ENCODE results near the gene NFKBIB. TPM values are rescaled to one million over a fixed set of nuclear protein-coding genes. Genes with fewer than 3 reads are reported as not detected.

Gene NFKBIB
- total RNA-seq, 1 donor: 12.7 TPM

- Histone ChIP-seq H3K27me3 (ENCODE audit: insufficient read depth, low read length) (no peaks in the 10 kb centered on the region), H4K20me1 (ENCODE audit: insufficient read depth, low read length) (no peaks in the 10 kb centered on the region), H3K27ac (ENCODE audit: low read depth, low read length) (no peak overlapping the region), H3K9me3 (ENCODE audit: low read depth, low read length) (no peaks in the 10 kb centered on the region), H3K4me3 (ENCODE audit: insufficient read depth, low read length) (no peak overlapping the region), H3K4me2 (ENCODE audit: insufficient read depth, low read length) (no peak overlapping the region), H2AFZ (ENCODE audit: low read length) (no peak overlapping the region), H3K79me2 (ENCODE audit: insufficient read depth, low read length) (peaks cover 4% of the 10 kb centered on the region), H3K4me1 (ENCODE audit: insufficient read depth, low read length) (no peaks in the 10 kb centered on the region), H3K36me3 (ENCODE audit: insufficient read depth, low read length) (peaks cover 7% of the 10 kb centered on the region)
- peak; percentile 78 for DNase-seq (ENCODE audit: insufficient read length, low spot score, missing footprints)
- TF ChIP-seq, protein P1, sequence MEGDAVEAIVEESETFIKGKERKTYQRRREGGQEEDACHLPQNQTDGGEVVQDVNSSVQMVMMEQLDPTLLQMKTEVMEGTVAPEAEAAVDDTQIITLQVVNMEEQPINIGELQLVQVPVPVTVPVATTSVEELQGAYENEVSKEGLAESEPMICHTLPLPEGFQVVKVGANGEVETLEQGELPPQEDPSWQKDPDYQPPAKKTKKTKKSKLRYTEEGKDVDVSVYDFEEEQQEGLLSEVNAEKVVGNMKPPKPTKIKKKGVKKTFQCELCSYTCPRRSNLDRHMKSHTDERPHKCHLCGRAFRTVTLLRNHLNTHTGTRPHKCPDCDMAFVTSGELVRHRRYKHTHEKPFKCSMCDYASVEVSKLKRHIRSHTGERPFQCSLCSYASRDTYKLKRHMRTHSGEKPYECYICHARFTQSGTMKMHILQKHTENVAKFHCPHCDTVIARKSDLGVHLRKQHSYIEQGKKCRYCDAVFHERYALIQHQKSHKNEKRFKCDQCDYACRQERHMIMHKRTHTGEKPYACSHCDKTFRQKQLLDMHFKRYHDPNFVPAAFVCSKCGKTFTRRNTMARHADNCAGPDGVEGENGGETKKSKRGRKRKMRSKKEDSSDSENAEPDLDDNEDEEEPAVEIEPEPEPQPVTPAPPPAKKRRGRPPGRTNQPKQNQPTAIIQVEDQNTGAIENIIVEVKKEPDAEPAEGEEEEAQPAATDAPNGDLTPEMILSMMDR (IDR thresholded peaks at IDR 0.05; ENCODE audit: extremely low read depth, low read depth, low read length): no peak
Observed at GRCh38 chr19:38889803-38890202, 10.0 kb upstream of the NFKBIB start.

- Histone ChIP-seq H3K4me2 (ENCODE audit: insufficient read depth, low read length) (no peak overlapping the region), H3K36me3 (ENCODE audit: insufficient read depth, low read length) (peaks cover 7% of the 10 kb centered on the region), H3K4me3 (ENCODE audit: insufficient read depth, low read length) (no peak overlapping the region), H3K27ac (ENCODE audit: low read depth, low read length) (no peak overlapping the region), H3K79me2 (ENCODE audit: insufficient read depth, low read length) (peaks cover 8% of the 10 kb centered on the region), H3K9me3 (ENCODE audit: low read depth, low read length) (no peaks in the 10 kb centered on the region), H2AFZ (ENCODE audit: low read length) (no peak overlapping the region), H4K20me1 (ENCODE audit: insufficient read depth, low read length) (no peaks in the 10 kb centered on the region), H3K27me3 (ENCODE audit: insufficient read depth, low read length) (no peaks in the 10 kb centered on the region), H3K4me1 (ENCODE audit: insufficient read depth, low read length) (no peaks in the 10 kb centered on the region)
- DNase-seq (ENCODE audit: insufficient read length, low spot score, missing footprints): no peak
- TF ChIP-seq, protein P1 (IDR thresholded peaks at IDR 0.05; ENCODE audit: extremely low read depth, low read depth, low read length): no peak
Observed at GRCh38 chr19:38890686-38891085, 9.1 kb upstream of the NFKBIB start.

DNA sequence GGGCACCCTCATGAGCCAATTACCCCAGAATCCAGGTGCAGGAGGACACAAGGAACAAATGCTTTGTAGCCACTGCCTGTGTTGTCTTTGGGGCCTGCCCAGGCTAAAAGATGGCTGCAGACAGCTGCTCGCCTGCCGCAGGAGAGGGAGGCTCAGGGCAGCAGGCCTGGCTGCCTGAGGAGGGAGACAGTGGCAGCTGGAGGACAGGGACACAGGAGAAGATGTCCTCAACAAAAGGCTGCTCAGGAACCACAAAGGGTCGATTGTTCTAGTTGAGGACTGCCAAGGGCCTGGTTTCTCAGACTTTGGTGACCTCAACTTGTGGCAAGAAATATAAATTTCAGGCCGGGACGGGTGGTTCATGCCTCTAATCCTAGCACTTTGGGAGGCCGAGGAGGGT, 8.0 kb upstream of the NFKBIB start:
- Histone ChIP-seq H3K4me3 (ENCODE audit: insufficient read depth, low read length) (no peak overlapping the region), H3K4me2 (ENCODE audit: insufficient read depth, low read length) (no peak overlapping the region), H3K9me3 (ENCODE audit: low read depth, low read length) (no peaks in the 10 kb centered on the region), H3K27me3 (ENCODE audit: insufficient read depth, low read length) (no peaks in the 10 kb centered on the region), H3K27ac (ENCODE audit: low read depth, low read length) (no peak overlapping the region), H3K36me3 (ENCODE audit: insufficient read depth, low read length) (peaks cover 7% of the 10 kb centered on the region), H3K4me1 (ENCODE audit: insufficient read depth, low read length) (no peaks in the 10 kb centered on the region), H4K20me1 (ENCODE audit: insufficient read depth, low read length) (no peaks in the 10 kb centered on the region), H2AFZ (ENCODE audit: low read length) (no peak overlapping the region), H3K79me2 (ENCODE audit: insufficient read depth, low read length) (peaks cover 13% of the 10 kb centered on the region)
- no peak for DNase-seq (ENCODE audit: insufficient read length, low spot score, missing footprints)
- TF ChIP-seq, protein P1 (IDR thresholded peaks at IDR 0.05; ENCODE audit: extremely low read depth, low read depth, low read length): no peak

- H3K27ac ChIP-seq (ENCODE audit: low read depth, low read length): no peak overlapping the region
- no peaks in the 10 kb centered on the region for H3K4me1 ChIP-seq (ENCODE audit: insufficient read depth, low read length)
- H3K9me3 ChIP-seq (ENCODE audit: low read depth, low read length): no peaks in the 10 kb centered on the region
- no peak overlapping the region for H2AFZ ChIP-seq (ENCODE audit: low read length)
- H3K27me3 ChIP-seq (ENCODE audit: insufficient read depth, low read length): no peaks in the 10 kb centered on the region
- H3K4me2 ChIP-seq (ENCODE audit: insufficient read depth, low read length): no peak overlapping the region
- H3K36me3 ChIP-seq (ENCODE audit: insufficient read depth, low read length): peaks cover 7% of the 10 kb centered on the region
- peaks cover 21% of the 10 kb centered on the region for H3K79me2 ChIP-seq (ENCODE audit: insufficient read depth, low read length)
- TF ChIP-seq, protein P1 (IDR thresholded peaks at IDR 0.05; ENCODE audit: extremely low read depth, low read depth, low read length): no peak
- H3K4me3 ChIP-seq (ENCODE audit: insufficient read depth, low read length): no peak overlapping the region
- H4K20me1 ChIP-seq (ENCODE audit: insufficient read depth, low read length): peaks cover under 1% of the 10 kb centered on the region
- DNase-seq (ENCODE audit: insufficient read length, low spot score, missing footprints): peak; percentile 70
Observed at GRCh38 chr19:38892841-38893240, 6.9 kb upstream of the NFKBIB start.

All from osteoblast (primary cell).